Breast epithelium (tissue), 4 donors: ENCODE results near the gene CUEDC2. TPM values are rescaled to one million over a fixed set of nuclear protein-coding genes. Genes with fewer than 3 reads are reported as not detected.
A peak's percentile ranks its signal among the peaks of the same experiment; 100 is the strongest.

ENCODE experiments used
- DNase-seq, 2 donors: peaks; one replicate each; pipeline ENCODE4 v3.0.0-alpha.2; 2019; ENCODE audit warnings: low spot score in 2 of 2
- H3K27ac ChIP-seq, 2 donors: fragments of 200-600 bp; sonication (generic) in 1 of 2; one replicate each; pipeline ENCODE4 v1.5.1; 2016 to 2019; ENCODE audit warnings: mild to moderate bottlenecking in 1 of 2
- H3K27me3 ChIP-seq, 2 donors: fragments of 200-600 bp; sonication (generic) in 1 of 2; one replicate each; pipeline versions ENCODE4 v1.5.1 to v1.6.0; 2017 to 2019; ENCODE audit warnings: control low read depth in 1 of 2, mild to moderate bottlenecking in 1 of 2
- H3K36me3 ChIP-seq: fragments of 200-600 bp; one replicate; pipeline ENCODE4 v1.5.1; 2019
- H3K4me1 ChIP-seq, 2 donors: fragments of 200-600 bp; sonication (generic); one replicate each; pipeline ENCODE4 v1.5.1; 2016 to 2019; ENCODE audit warnings: control low read depth in 1 of 2
- H3K4me3 ChIP-seq, 3 donors: fragments of 200-600 bp; sonication (generic); 1 replicate in 2 of 3; 2 replicates in 1 of 3; pipeline ENCODE4 v1.5.1; 2016 to 2019; ENCODE audit warnings: mild to moderate bottlenecking in 3 of 3, moderate library complexity in 2 of 3
- H3K9me3 ChIP-seq, 2 donors: fragments of 200-600 bp; sonication (generic) in 1 of 2; one replicate each; pipeline ENCODE4 v1.5.1; 2016 to 2019; ENCODE audit warnings: control low read depth in 1 of 2
- CTCF ChIP-seq, 3 donors: fragments of 450-650 bp; IDR thresholded peaks; one replicate each; pipeline ENCODE4 v1.5.1; 2016 to 2017; ENCODE audit warnings: antibody characterized with exemption in 3 of 3, mild to moderate bottlenecking in 3 of 3, moderate library complexity in 3 of 3
- POLR2A ChIP-seq: fragments of 450-650 bp; IDR thresholded peaks from one replicate; pipeline ENCODE4 v1.6.1; 2016; ENCODE audit warnings: antibody characterized with exemption, mild to moderate bottlenecking, moderate library complexity
- POLR2AphosphoS5 ChIP-seq, 3 donors: sonication (generic); formaldehyde crosslinking; IDR thresholded peaks; one replicate each; pipeline ENCODE4 v1.6.1; 2017; ENCODE audit warnings: antibody characterized with exemption in 3 of 3
- intact Hi-C: fragments of 100-400 bp; cut with DNase I; formaldehyde crosslinking; loops from one replicate; pipeline ENCODE4 v1.15.1; 2023; ENCODE audit warnings: low total_unique reads
- total RNA-seq, 3 donors: library from RNA; depleted of rRNA; stranded (reverse); fragments of >200 nt; gene quantifications; one replicate each; pipeline ENCODE4 v1.1.0, GENCODE V29; 2016

Gene CUEDC2
- total RNA-seq, 3 donors from 2014 or later, result 49.8 to 54.4 (median 50.3) TPM

- Histone ChIP-seq H3K4me1 (no peaks in the 10 kb centered on the region), H3K27ac (no peak overlapping the region), H3K27me3 (no peaks in the 10 kb centered on the region), H3K9me3 (no peaks in the 10 kb centered on the region), H3K36me3 (no peaks in the 10 kb centered on the region), H3K4me3 (no peak overlapping the region)
- TF ChIP-seq CTCF (IDR thresholded peaks at IDR 0.05) (no peak), POLR2AphosphoS5 (IDR thresholded peaks at IDR 0.05) (no peak), POLR2A (no peak)
- DNase-seq, result no peak
- intact Hi-C loops, result no loop called here
Measured at GRCh38 chr10:102444851-102445250, 12.5 kb upstream of the CUEDC2 start.

GRCh38 chr10:102438374-102438773 is 6.0 kb upstream of the CUEDC2 start:
- intact Hi-C loops, result loop anchor here (5.0 kb wide), 1 partner anchor 804 kb away; no protein-coding TSS in a partner anchor
- Histone ChIP-seq H3K9me3 (no peaks in the 10 kb centered on the region), H3K4me3 (no peak overlapping the region), H3K27me3 (no peaks in the 10 kb centered on the region), H3K36me3 (no peaks in the 10 kb centered on the region), H3K4me1 (no peaks in the 10 kb centered on the region), H3K27ac (no peak overlapping the region)
- TF ChIP-seq CTCF (IDR thresholded peaks at IDR 0.05) (no peak), POLR2AphosphoS5 (IDR thresholded peaks at IDR 0.05) (no peak), POLR2A (no peak)
- DNase-seq, result no peak

- H3K4me3 ChIP-seq, result peak overlapping the region in 1 of 3 donors; percentile 4
- H3K27ac ChIP-seq, result no peak overlapping the region
- TF ChIP-seq POLR2AphosphoS5 (IDR thresholded peaks at IDR 0.05), result no peak
- no peak for TF ChIP-seq CTCF (IDR thresholded peaks at IDR 0.05)
- TF ChIP-seq POLR2A, result no peak
- H3K9me3 ChIP-seq, result no peaks in the 10 kb centered on the region
- intact Hi-C loops, result loop anchor here (5.0 kb wide), 1 partner anchor 805 kb away; no protein-coding TSS in a partner anchor
- H3K36me3 ChIP-seq, result no peaks in the 10 kb centered on the region
- no peaks in the 10 kb centered on the region for H3K4me1 ChIP-seq
- no peak for DNase-seq
- no peaks in the 10 kb centered on the region for H3K27me3 ChIP-seq
Measured at GRCh38 chr10:102437515-102437914, 5.1 kb upstream of the CUEDC2 start.

- H3K4me1 ChIP-seq, result peaks cover 5 to 6% of the 10 kb centered on the region in 2 donors
Measured at GRCh38 chr10:102436312-102436711, 3.9 kb upstream of the CUEDC2 start.

More at GRCh38 chr10:102436312-102436711, 3.9 kb upstream of the CUEDC2 start:
- intact Hi-C loops, result loop anchor here (5.0 kb wide), 1 partner anchor 806 kb away; no protein-coding TSS in a partner anchor
- peak overlapping the region in 1 of 2 donors; percentile 88 for H3K27ac ChIP-seq
- H3K36me3 ChIP-seq, result no peaks in the 10 kb centered on the region
- H3K4me3 ChIP-seq, result peak overlapping the region in 2 of 3 donors; percentile 49 to 68
- H3K9me3 ChIP-seq, result no peaks in the 10 kb centered on the region
- no peak for DNase-seq
- TF ChIP-seq POLR2A, result no peak
- TF ChIP-seq CTCF (IDR thresholded peaks at IDR 0.05), result no peak
- no peak for TF ChIP-seq POLR2AphosphoS5 (IDR thresholded peaks at IDR 0.05)
- no peaks in the 10 kb centered on the region for H3K27me3 ChIP-seq
